OCI-LY7 (cell line): Measurements from ENCODE around the gene SLC13A5.

Experiments
- CTCF ChIP-seq: fragments of 200-600 bp; sonication (generic); conservative IDR thresholded peaks from 2 replicates; pipeline ENCODE4 v1.5.1; 2014; ENCODE audit warnings: mild to moderate bottlenecking, antibody characterized with exemption, low read length, moderate library complexity, mixed read lengths
- EZH2phosphoT487 ChIP-seq: fragments of 200-600 bp; sonication (generic); IDR thresholded peaks from 2 replicates; pipeline ENCODE4 v1.6.1; 2018; ENCODE audit warnings: low read depth, borderline replicate concordance, mild to moderate bottlenecking, mixed run types, antibody characterized with exemption, low read length, moderate library complexity, mixed read lengths

GRCh38 chr17:6679241-6679640 is 33.9 kb downstream of the SLC13A5 start:
- TF ChIP-seq CTCF (no peak), EZH2phosphoT487 (no peak)
